GDM1 (cell line): Measurements from ENCODE around the gene GLRX3.
A peak's percentile ranks its signal among the peaks of the same experiment; 100 is the strongest.
"Not testable (repeated sequence)": the region's sequence is repeated elsewhere in the genome, so short reads cannot be mapped to it uniquely, and the experiment has no call there.

ENCODE experiments used
- DNase-seq: peaks from one replicate; lab custom pipeline; 2025; lab: John Stamatoyannopoulos, UW

Gene GLRX3

GRCh38 chr10:130136226-130137089 lies at the start of gene GLRX3:
Gene GLRX3, plus strand, starts transcription at chr10:130136391. Its CDS starts 30 bp downstream, at chr10:130136421.
- peak; percentile 69 for DNase-seq

DNA sequence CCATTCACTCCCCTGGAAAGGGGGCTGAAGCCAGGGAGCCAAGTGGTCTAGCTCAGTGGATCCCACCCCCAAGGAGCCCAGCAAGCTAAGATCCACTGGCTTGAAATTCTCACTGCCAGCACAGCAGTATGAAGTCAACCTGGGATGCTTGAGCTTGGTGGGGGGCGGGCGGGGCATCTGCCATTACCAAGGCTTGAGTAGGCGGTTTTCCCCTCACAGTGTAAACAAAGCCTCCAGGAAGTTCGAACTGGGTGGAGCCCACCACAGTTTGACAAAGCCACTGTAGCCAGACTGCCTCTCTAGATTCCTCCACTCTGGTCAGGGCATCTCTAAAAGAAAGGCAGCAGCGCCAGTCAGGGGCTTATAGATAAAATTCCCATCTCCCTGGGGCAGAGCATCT lies 45.6 kb upstream of the GLRX3 start:
- DNase-seq: not testable (repeated sequence)

DNA sequence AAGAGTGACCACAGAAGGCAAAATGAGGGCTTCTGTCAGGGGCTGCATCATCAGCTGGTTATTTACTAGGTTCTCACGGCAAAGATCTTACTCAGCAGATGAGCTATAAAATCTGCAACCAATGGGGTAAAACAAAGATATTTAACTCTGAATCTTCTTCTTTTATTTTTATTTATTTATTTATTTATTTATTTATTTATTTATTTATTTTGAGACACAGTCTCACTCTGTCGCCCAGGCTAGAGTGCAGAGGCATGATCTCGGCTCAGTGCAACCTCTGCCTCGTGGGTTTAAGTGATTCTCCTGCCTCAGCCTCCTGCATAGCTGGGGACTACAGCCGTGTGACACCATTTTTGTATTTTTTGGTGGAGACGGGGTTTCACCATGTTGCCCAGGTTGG lies 36.8 kb upstream of the GLRX3 start:
- no peak for DNase-seq

- no peak for DNase-seq
These were observed 30.5 kb upstream of the GLRX3 start for GRCh38 chr10:130105724-130106123.

DNA sequence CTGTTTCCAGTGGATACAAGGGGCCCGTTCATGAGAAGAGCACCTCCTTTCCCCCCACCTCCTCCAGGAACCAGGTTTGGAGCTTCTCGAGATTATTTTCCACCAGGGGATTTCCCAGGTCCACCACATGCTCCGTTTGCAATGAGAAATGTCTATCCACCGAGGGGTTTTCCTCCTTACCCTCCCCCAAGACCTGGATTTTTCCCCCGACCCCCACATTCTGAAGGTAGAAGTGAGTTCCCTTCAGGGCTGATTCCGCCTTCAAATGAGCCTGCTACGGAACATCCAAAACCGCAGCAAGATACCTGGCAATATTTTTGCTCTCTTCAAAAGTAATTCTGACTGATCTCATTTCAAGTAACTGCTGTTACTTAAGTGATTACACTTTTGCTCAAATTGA lies 28.0 kb upstream of the GLRX3 start:
- not testable (repeated sequence) for DNase-seq

- no peak for DNase-seq
These were observed 27.1 kb upstream of the GLRX3 start for GRCh38 chr10:130108934-130109604.

DNA sequence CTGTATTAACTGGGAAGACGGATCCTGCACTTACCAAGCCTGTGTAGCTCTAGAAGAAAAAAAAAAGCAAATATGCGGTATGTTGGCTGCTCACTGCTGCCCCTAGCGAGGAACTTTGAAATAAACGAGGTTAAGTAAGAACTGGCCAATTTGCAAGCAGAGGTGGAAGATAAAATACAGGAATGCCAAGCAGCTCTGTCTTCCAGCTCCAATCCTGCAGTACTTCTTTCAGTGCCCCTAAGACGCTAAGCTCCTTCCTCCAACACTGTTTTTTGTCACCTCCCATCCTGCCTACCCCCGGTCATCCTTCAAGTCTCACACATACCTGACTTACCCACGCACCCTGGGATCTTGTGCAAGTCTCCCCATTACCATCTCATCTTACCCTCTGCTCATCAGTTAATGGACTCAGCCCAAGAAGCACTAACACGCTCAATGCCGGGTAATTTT lies 26.4 kb upstream of the GLRX3 start:
- peak; percentile 61 for DNase-seq

DNA sequence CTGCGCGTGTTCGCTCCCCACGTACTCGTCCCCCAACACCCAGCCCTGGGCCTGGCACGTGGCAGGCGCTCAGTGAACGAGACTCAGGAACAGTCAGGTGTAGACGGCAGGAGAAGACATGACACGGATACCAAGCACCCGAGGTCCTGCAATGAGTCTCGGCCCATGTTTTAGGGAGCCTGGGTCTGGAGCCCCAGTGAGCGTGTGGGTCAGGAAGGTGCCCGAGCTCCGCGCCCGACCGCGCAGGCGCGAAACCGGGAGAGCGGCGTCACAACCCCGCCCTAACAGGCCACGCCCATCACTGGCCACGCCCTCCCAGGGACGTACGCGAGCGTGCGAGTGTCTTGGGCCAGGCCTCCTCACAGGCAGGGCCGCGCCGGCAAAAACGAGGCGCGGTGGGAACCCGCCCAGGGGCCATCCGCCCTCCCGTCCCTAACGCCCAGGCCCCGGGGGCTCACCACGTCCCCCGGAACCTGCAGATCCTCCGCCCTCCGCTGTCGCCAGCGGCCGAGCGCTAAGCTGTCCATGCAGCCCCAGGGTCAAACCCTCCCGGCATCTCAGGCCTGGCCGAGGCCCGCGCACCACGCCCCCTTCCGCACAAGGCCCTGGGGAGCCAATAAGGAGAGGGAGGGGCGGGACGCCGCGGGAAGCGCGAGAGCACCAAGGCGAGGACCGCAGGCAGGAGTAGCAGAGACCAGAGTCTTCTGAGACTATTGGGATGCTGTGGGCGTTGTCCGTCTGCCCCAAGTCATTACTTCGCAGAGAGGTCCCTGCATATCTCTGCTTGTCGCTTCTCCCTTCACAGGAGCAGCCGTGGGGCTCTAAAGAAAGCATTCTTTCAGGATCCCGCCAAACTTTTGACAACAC lies 25.7 kb upstream of the GLRX3 start, which contains the start of gene C10orf143:
Gene C10orf143, minus strand, starts transcription at position 585 of the 867 bp plus-strand sequence. Its CDS starts 58 bp downstream, at position 527.
- DNase-seq: peak; percentile 94

DNA sequence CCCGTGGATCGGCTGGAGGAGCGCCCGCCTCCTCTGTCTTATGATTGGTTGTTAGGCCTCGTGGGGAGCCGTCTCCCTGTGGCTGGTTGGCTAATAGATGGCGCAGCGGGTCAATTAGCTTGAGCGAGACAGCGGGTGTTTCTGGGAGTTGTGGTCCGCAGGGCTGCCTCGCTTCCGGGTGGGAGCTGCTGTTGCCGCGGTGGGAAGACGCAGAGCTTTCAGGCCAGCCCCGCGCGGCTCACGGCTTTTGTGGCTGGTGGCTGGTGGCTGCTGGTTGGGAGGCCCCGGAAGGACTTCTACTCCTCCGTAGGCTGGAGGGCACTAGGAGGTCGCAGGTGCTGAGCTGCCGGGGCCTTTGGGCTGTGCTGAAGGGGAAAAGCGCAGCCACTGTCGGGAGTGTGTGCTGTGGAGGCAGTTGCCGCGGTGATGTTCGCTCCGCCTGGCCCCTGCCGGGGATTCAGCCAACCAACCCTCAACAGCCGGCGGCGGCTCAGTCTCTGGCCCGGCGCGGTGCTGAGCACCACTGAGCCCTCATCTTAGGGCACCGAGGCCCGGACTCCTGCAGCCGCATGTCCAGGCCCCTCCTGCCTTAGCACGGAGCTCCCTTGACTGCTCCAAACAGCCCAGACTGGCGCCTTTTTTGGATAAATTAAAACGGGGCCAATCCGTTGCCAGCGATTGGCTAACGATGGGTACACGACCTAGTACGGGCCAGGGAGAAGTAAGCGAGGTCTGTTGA lies 24.9 kb upstream of the GLRX3 start:
- DNase-seq: peak; percentile 94

- no peak for DNase-seq
These were observed 24.4 kb upstream of the GLRX3 start for GRCh38 chr10:130111852-130112180.

GRCh38 chr10:130112821-130113220 lies 23.4 kb upstream of the GLRX3 start:
- no peak for DNase-seq

DNA sequence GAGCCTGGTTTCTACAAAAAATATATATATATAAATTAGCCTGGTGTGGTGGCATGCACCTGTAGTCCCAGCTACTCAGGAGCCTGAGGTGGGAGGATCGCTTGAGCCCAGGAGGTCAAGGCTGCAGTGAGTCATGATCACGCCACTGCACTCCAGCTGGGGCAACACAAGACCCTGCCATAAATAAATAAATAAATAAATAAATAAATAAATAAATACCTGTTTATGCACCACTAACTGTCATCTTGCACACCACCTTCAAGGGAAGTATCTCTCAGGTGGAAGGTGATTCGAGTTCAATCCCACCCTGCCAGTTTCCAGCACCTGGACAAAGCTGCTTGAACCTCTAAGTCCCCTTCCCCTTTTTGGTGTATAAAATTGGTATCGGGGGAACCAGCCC lies 19.2 kb upstream of the GLRX3 start:
- not testable (repeated sequence) for DNase-seq

- DNase-seq: not testable (repeated sequence)
These were observed 18.7 kb upstream of the GLRX3 start for GRCh38 chr10:130117535-130117934.

DNA sequence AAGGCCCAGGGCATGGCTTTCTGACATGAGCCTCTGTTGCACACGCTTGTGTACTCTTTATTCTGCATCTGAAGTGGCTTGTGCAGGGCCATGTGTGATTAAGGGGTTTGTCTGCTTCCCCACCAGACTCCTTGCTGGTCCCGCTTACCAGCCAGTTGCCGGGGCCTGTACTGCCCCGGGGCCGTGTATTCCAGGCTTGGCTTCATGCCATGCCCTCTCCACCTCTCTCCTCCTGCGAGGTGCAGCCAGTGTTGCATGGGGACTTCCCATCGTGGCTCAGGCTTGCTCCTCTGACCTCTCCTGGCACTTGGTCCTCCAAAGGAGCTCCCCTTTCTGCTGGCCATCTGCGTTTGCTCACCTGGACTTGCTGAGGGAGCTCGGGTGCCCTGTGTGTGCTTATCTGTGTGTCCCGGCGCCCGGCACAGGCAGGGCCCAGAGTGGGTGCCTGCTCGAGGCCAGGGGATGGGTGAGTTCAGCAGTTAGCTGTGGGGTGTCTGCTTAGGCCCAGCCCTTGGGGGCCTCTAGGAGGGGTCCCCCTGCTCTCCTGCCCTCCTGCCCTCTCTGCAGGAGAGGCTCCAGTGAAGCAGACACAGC lies 14.6 kb upstream of the GLRX3 start:
- DNase-seq: no peak

DNA sequence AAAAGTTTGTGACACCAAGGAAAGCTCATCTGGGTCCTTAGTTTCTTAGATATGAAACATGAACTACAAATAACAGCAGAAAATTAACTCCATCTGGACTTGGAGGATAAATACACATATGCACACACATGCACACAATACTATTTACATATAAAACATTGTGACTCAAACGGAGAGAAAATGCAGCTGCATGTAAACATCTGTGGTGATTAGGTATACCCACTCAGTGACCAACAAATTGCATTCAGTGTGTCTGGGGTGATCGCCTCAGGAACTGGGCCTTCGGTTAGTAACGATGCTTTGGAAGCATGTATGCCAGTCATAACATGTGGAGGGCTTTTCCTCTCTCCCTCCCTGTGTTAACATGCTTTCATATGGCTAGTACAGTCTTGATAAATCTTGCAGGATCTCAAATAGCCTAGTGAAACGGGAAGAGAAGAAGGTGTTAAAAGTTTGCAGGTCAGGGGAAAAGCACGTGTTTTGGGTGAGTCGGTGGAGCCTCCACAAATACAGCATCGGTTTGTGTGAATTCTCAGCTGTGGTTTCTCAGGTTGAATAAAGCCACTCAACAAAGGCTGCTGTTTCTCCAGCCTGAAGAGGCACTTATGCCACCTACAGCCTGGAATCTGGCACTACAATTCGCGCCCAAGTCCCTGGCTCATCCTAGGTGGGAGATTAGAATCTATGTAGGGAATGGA lies 8.7 kb upstream of the GLRX3 start:
- DNase-seq: peak; percentile 48

DNA sequence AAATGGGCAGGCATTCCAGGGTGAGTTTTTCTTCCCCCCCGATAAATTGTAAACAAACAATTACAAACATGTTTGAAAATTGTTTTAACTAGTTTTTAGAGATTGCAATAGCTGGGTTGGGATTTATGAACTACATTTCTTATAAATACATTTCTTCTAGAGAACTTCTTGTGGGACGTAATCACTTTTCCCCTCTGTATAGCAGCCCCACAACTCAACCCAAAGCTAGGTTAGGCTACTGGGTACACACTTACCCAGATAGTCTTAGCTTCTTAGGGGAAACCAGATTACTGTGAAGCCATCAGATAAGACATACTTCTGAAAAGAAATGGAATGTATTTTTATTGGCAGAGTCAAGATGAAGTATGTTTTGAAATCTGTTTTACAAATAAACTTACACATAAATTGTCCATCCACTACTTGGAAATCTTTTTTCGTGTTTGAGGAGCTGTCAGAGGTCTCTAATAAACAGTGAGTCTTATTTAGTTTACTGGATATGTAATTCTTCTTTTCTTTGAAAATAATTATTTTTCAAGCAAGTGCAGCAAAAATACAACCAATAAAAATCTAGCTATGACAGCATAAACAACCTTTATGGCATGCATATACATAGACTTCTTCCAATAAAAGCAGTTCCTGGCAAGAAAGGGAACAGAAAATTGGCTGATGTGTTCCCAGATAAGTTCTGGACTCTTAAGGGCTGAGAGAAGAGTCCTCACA lies 8.0 kb upstream of the GLRX3 start:
- no peak for DNase-seq

- no peak for DNase-seq
These were observed 7.3 kb upstream of the GLRX3 start for GRCh38 chr10:130128922-130129321.

GRCh38 chr10:130135676-130136225 lies 440 bp upstream of the GLRX3 start:
- DNase-seq: no peak

GRCh38 chr10:130137090-130137448 lies 878 bp downstream of the GLRX3 start:
- no peak for DNase-seq
